Prostate gland (tissue), 2 donors: ENCODE measurements around the gene HSD17B1.

Source experiments
- POLR2A ChIP-seq: fragments of 450-650 bp; IDR thresholded peaks from one replicate; pipeline ENCODE4 v1.6.1; 2016; ENCODE audit warnings: antibody characterized with exemption, mild to moderate bottlenecking
- POLR2AphosphoS5 ChIP-seq: sonication (generic); formaldehyde crosslinking; IDR thresholded peaks from one replicate; pipeline ENCODE4 v1.6.1; 2017; ENCODE audit warnings: antibody characterized with exemption
- TF ChIP-seq, protein P1 (sequence below), 4 experiments: fragments of 200-600 bp in 2 of 4; fragments of 450-650 bp in 2 of 4; sonication (generic) in 2 of 4; IDR thresholded peaks; 1 replicate in 3 of 4; 2 replicates in 1 of 4; pipeline ENCODE4 v1.5.1; 2016 to 2019; ENCODE audit warnings: antibody characterized with exemption in 4 of 4, mild to moderate bottlenecking in 2 of 4, moderate library complexity in 2 of 4

DNA sequence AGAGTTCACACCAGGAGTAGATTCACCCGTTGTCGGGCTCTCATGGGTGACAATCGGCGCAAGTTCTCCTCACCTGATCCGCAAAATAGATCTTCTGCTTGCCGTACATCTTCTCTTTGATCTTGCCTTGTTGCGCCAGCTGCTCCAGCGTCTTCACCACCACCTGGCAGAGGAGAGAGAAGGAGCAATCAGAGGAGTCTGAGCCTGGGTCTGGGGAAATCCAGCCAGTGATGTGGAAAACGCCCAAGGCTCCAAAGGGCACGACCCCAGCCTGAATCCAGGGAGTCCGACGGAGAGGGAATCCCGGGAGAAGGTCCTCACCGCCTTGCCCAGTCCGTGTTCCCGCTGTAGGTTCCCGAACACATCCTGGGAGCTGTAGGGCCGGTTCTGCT, 24.4 kb downstream of the HSD17B1 start:
- TF ChIP-seq, protein P1, sequence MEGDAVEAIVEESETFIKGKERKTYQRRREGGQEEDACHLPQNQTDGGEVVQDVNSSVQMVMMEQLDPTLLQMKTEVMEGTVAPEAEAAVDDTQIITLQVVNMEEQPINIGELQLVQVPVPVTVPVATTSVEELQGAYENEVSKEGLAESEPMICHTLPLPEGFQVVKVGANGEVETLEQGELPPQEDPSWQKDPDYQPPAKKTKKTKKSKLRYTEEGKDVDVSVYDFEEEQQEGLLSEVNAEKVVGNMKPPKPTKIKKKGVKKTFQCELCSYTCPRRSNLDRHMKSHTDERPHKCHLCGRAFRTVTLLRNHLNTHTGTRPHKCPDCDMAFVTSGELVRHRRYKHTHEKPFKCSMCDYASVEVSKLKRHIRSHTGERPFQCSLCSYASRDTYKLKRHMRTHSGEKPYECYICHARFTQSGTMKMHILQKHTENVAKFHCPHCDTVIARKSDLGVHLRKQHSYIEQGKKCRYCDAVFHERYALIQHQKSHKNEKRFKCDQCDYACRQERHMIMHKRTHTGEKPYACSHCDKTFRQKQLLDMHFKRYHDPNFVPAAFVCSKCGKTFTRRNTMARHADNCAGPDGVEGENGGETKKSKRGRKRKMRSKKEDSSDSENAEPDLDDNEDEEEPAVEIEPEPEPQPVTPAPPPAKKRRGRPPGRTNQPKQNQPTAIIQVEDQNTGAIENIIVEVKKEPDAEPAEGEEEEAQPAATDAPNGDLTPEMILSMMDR (IDR thresholded peaks at IDR 0.05): no peak
- TF ChIP-seq POLR2A (no peak), POLR2AphosphoS5 (no peak)
